GM21423 (cell line): Measurements from ENCODE around the gene PDE8A.
"Not testable (repeated sequence)": the region's sequence is repeated elsewhere in the genome, so short reads cannot be mapped to it uniquely, and the experiment has no call there.

ENCODE experiments used
- ATAC-seq: cut with Tn5 transposase; IDR thresholded peaks from one replicate; pipeline ENCODE4 v1.9.1; 2021; ENCODE audit warnings: mild to moderate bottlenecking, moderate library complexity; ENCODE audit not compliant: unreplicated experiment

The PDE8A gene

GRCh38 chr15:84988909-84989644 is 7.4 kb downstream of the PDE8A start:
- ATAC-seq = no peak

- ATAC-seq = no peak
Observed at GRCh38 chr15:84990507-84990906, 8.9 kb downstream of the PDE8A start.

GRCh38 chr15:84991014-84991712 is 9.5 kb downstream of the PDE8A start:
- no peak for ATAC-seq

- ATAC-seq = no peak
Observed at GRCh38 chr15:84992157-84992944, 10.7 kb downstream of the PDE8A start.

- no peak for ATAC-seq
Observed at GRCh38 chr15:84996055-84996454, 14.4 kb downstream of the PDE8A start.

GRCh38 chr15:84996714-84997113 is 15.1 kb downstream of the PDE8A start:
- ATAC-seq = not testable (repeated sequence)

GRCh38 chr15:84997214-84997613 is 15.6 kb downstream of the PDE8A start:
- ATAC-seq = not testable (repeated sequence)

- no peak for ATAC-seq
Observed at GRCh38 chr15:85000189-85000864, 18.7 kb downstream of the PDE8A start.

GRCh38 chr15:85000937-85001336 is 19.3 kb downstream of the PDE8A start:
- ATAC-seq = no peak

GRCh38 chr15:85002517-85002916 is 20.9 kb downstream of the PDE8A start:
- ATAC-seq = no peak

- ATAC-seq = no peak
Observed at GRCh38 chr15:85003593-85004312, 22.1 kb downstream of the PDE8A start.

GRCh38 chr15:85004550-85004949 is 22.9 kb downstream of the PDE8A start:
- ATAC-seq = no peak

GRCh38 chr15:85005319-85005718 is 23.7 kb downstream of the PDE8A start:
- ATAC-seq = no peak

- ATAC-seq = no peak
Observed at GRCh38 chr15:85005746-85006145, 24.1 kb downstream of the PDE8A start.

GRCh38 chr15:85006201-85006600 is 24.5 kb downstream of the PDE8A start:
- ATAC-seq = no peak

GRCh38 chr15:85006655-85007054 is 25.0 kb downstream of the PDE8A start:
- ATAC-seq = no peak

GRCh38 chr15:85007137-85007536 is 25.5 kb downstream of the PDE8A start:
- no peak for ATAC-seq

GRCh38 chr15:85007741-85008397 is 26.2 kb downstream of the PDE8A start:
- no peak for ATAC-seq

- ATAC-seq = no peak
Observed at GRCh38 chr15:85008474-85009260, 27.0 kb downstream of the PDE8A start.
